HepG2 (cell line): ENCODE measurements around the gene ATG4B. TPM values are rescaled to one million over a fixed set of nuclear protein-coding genes. Genes with fewer than 3 reads are reported as not detected.
A peak's percentile ranks its signal among the peaks of the same experiment; 100 is the strongest.

ENCODE experiments used
- ATAC-seq: fragments of 200-7000 bp; cut with Tn5 transposase; 3 replicates; pipeline ENCODE4 v1.9.1; 2020; ENCODE audit warnings: mild to moderate bottlenecking, moderate library complexity
- BruUV-seq: library from RNA; stranded (reverse); fragments of 400-500 nt; replicated peaks from 2 replicates; lab custom pipeline; 2021; lab: Mats Ljungman, UMichigan
- CTCF ChIA-PET: fragments of 300-600 bp; formaldehyde crosslinking; extraction: SDS; loops from one replicate; lab custom pipeline; 2021; ENCODE audit warnings: low total read pairs, inconsistent platforms, low intra/inter-chr PET ratio; lab: Yijun Ruan, JAX
- POLR2A ChIA-PET: fragments of 350-600 bp; sonication (Branson Sonifier 250); formaldehyde crosslinking; loops from one replicate; lab custom pipeline; 2020; ENCODE audit warnings: antibody characterized with exemption, inconsistent platforms; lab: Yijun Ruan, JAX
- DNase-seq: peaks from one replicate; pipeline ENCODE4 v3.0.0-alpha.2; 2015; ENCODE audit warnings: low spot score
- FAIRE-seq: peaks from 3 replicates; lab custom pipeline; 2011; peaks lifted over from hg19 to GRCh38; lab: Jason Lieb, UNC
- H2AFZ ChIP-seq: one replicate; pipeline ENCODE4 v1.6.1; 2011; ENCODE audit warnings: low read length, inconsistent platforms
- H3K27ac ChIP-seq: fragments of 300-600 bp; 3 replicates; pipeline ENCODE4 v1.8.0; 2011; ENCODE audit warnings: mixed run types, mild to moderate bottlenecking, mixed read lengths, low read length, inconsistent platforms; ENCODE audit not compliant: insufficient read depth; ENCODE audit errors: extremely low read length
- H3K27me3 ChIP-seq, 2 experiments: fragments of 200-600 bp in 1 of 2; 2 replicates in 1 of 2; 3 replicates in 1 of 2; pipeline versions ENCODE4 v1.6.0 to v1.8.0; 2011; ENCODE audit warnings: low read length in 2 of 2, mild to moderate bottlenecking in 2 of 2, moderate library complexity in 2 of 2, inconsistent platforms in 1 of 2; ENCODE audit not compliant: insufficient read depth in 2 of 2, control insufficient read depth in 1 of 2
- H3K36me3 ChIP-seq, 2 experiments: fragments of 200-600 bp in 1 of 2; replicated peaks in 1 of 2; 2 replicates in 1 of 2; 3 replicates in 1 of 2; pipeline versions ENCODE4 v1.5.1 to v1.8.0; 2011; ENCODE audit warnings: low read length in 2 of 2, inconsistent platforms in 1 of 2; ENCODE audit not compliant: insufficient read depth in 2 of 2, control insufficient read depth in 1 of 2
- H3K4me1 ChIP-seq: 2 replicates; pipeline ENCODE4 v1.5.1; 2012; ENCODE audit warnings: low read length, inconsistent platforms; ENCODE audit not compliant: insufficient read depth
- H3K4me2 ChIP-seq: 2 replicates; pipeline ENCODE4 v1.6.0; 2011; ENCODE audit warnings: low read depth, low read length, inconsistent platforms
- H3K4me3 ChIP-seq, 3 experiments: fragments of 200-600 bp in 1 of 3; sonication (generic), shearing (Covaris generic) in 1 of 3; replicated peaks in 1 of 3; 2 replicates each; pipeline ENCODE4 v1.5.1; 2011 to 2016; ENCODE audit warnings: low read length in 3 of 3, inconsistent platforms in 2 of 3, low read depth in 2 of 3, mild to moderate bottlenecking in 2 of 3, control low read depth in 1 of 3, mixed read lengths in 1 of 3; ENCODE audit not compliant: insufficient read depth in 1 of 3
- H3K79me2 ChIP-seq: one replicate; pipeline ENCODE4 v1.6.1; 2011; ENCODE audit warnings: low read length, inconsistent platforms; ENCODE audit not compliant: insufficient read depth
- H3K9ac ChIP-seq: 2 replicates; pipeline ENCODE4 v1.6.0; 2011; ENCODE audit warnings: mild to moderate bottlenecking, low read depth, low read length, inconsistent platforms; ENCODE audit not compliant: insufficient read depth
- H3K9me3 ChIP-seq: 2 replicates; pipeline ENCODE4 v1.5.1; 2012; ENCODE audit warnings: mild to moderate bottlenecking, low read length
- H4K20me1 ChIP-seq: 2 replicates; pipeline ENCODE4 v1.6.0; 2011; ENCODE audit warnings: inconsistent platforms, mild to moderate bottlenecking, low read length, moderate library complexity; ENCODE audit not compliant: insufficient read depth
- CBFB ChIP-seq: sonication (generic); formaldehyde crosslinking; IDR thresholded peaks from 2 replicates; pipeline ENCODE4 v1.4.0; 2020; ENCODE audit warnings: missing genetic modification reagents
- ETV6 ChIP-seq: sonication (generic); formaldehyde crosslinking; conservative IDR thresholded peaks from 2 replicates; pipeline ENCODE4 v1.4.0; 2020; ENCODE audit warnings: missing genetic modification reagents
- SNAPC2 ChIP-seq: sonication (generic); formaldehyde crosslinking; IDR thresholded peaks from 2 replicates; pipeline ENCODE4 v1.8.1; 2022; ENCODE audit warnings: mild to moderate bottlenecking, missing genetic modification reagents
- STAT5B ChIP-seq: sonication (generic); formaldehyde crosslinking; IDR thresholded peaks from 2 replicates; pipeline ENCODE4 v1.4.0; 2020; ENCODE audit warnings: missing genetic modification reagents
- ZNF432 ChIP-seq: sonication (generic); formaldehyde crosslinking; IDR thresholded peaks from 2 replicates; pipeline ENCODE4 v1.5.0; 2020; ENCODE audit warnings: missing genetic modification reagents, mild to moderate bottlenecking, borderline replicate concordance
- ZNF768 ChIP-seq: sonication (generic); formaldehyde crosslinking; IDR thresholded peaks from 2 replicates; pipeline ENCODE4 v1.4.0; 2020; ENCODE audit warnings: missing genetic modification reagents
- WGBS: methylation state at CpG from one replicate; pipeline ENCODE4 v1.1.6; 2017; ENCODE audit warnings: low lambda C conversion rate; 5-methylcytosine and 5-hydroxymethylcytosine counted together
- in situ Hi-C: cut with HindIII; loops from 2 replicates; pipeline ENCODE4 v1.10.0; 2017; ENCODE audit warnings: low pct_unique_long_range_greater_than_20kb; ENCODE audit not compliant: extremely low pct_ligation_motif_present
- intact Hi-C: fragments of 100-400 bp; cut with micrococcal nuclease; formaldehyde crosslinking; loops from one replicate; pipeline ENCODE4 v1.10.0; 2022; ENCODE audit not compliant: unreplicated experiment
- polyA plus RNA-seq, 8 experiments: library from polyadenylated mRNA; depleted of rRNA in 3 of 8; stranded (reverse) in 7 of 8; unstranded in 1 of 8; fragments of >200 nt; fragmentation: Illumina TruSeq in 4 of 8; extraction: Trizol in 4 of 8; gene quantifications; 2 replicates each; pipeline versions ENCODE4 v1.2.1 to v1.2.3, GENCODE V29; 2011 to 2016; ENCODE audit warnings: low read depth in 4 of 8, missing spikeins in 1 of 8, mixed read lengths in 1 of 8; ENCODE audit not compliant: insufficient read depth in 1 of 8
- total RNA-seq, 5 experiments: library from RNA; depleted of rRNA; stranded (reverse); fragments of >200 nt; fragmentation: Illumina TruSeq; extraction: Trizol; gene quantifications; 2 replicates each; pipeline ENCODE4 v1.2.3, GENCODE V29; 2016; ENCODE audit warnings: low read depth in 1 of 5
- TF ChIP-seq, protein P1 (sequence below): sonication (generic); formaldehyde crosslinking; IDR thresholded peaks from 2 replicates; pipeline ENCODE4 v1.4.0; 2020; ENCODE audit warnings: missing genetic modification reagents
- TF ChIP-seq, protein P2 (sequence below): sonication (generic); formaldehyde crosslinking; IDR thresholded peaks from 2 replicates; pipeline ENCODE4 v1.5.1; 2020; ENCODE audit warnings: mild to moderate bottlenecking, missing genetic modification reagents, moderate library complexity

Gene ATG4B
- total and polyA plus RNA-seq, 2 of the 13 experiments (the other 11 are each of a cell fraction or from before 2014, with no cell fraction given): 95.5 to 239 TPM

DNA sequence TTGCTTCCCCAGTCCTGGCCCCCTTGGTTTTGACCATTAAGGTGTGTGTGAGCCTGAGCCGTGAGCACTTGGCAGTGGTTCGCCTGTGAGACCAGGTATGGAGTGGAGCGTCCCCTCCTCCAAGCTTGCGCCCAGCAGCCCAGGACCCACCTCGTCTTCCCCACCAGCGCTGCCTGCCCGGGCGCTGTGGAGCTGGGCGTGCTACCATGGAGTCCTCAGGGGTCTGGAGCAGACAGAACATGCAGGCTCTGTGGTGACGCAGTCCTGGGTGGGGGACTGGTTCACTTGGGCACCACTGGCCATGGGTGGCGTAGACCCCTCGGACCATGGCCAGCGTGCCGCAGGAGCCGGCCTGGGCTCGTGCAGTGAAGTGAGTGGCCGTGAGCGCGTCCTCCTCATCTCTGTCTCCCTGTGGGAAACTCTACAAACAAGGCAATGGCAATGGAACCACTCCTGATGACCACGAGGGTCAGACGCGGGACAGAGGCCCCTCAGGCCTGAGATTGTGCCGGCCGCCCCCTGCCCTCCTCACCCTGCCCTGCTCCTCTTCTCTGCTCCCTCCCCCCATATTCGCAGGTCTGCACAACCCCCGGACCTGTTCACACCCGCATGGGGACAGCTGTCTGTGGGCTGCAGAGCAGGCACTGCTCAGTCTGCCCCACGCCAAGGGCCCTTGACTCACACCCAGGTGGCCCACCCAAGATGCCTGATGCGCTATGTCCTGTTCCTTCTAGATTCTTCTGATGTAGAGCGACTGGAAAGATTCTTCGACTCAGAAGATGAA is 34.2 kb downstream of the ATG4B start:
- DNase-seq (no peak), FAIRE-seq (no peak), ATAC-seq (no peak)
- in situ Hi-C loops (no loop called here), intact Hi-C loops (no loop called here)
- 96% methylated on average over 29 of the region's 31 CpGs for WGBS
- Histone ChIP-seq H3K4me2 (no peak overlapping the region), H3K79me2 (no peaks in the 10 kb centered on the region), H3K4me1 (no peaks in the 10 kb centered on the region), H3K4me3 (no peak overlapping the region), H3K27me3 (no peaks in the 10 kb centered on the region), H2AFZ (no peak overlapping the region), H3K27ac (no peak overlapping the region), H3K9me3 (no peaks in the 10 kb centered on the region), H3K9ac (no peak overlapping the region), H3K36me3 (peaks cover 38 to 73% of the 10 kb centered on the region in 2 experiments), H4K20me1 (no peaks in the 10 kb centered on the region)
- no peak for TF ChIP-seq STAT5B (CRISPR knock-in tag)
- TF ChIP-seq, protein P1, sequence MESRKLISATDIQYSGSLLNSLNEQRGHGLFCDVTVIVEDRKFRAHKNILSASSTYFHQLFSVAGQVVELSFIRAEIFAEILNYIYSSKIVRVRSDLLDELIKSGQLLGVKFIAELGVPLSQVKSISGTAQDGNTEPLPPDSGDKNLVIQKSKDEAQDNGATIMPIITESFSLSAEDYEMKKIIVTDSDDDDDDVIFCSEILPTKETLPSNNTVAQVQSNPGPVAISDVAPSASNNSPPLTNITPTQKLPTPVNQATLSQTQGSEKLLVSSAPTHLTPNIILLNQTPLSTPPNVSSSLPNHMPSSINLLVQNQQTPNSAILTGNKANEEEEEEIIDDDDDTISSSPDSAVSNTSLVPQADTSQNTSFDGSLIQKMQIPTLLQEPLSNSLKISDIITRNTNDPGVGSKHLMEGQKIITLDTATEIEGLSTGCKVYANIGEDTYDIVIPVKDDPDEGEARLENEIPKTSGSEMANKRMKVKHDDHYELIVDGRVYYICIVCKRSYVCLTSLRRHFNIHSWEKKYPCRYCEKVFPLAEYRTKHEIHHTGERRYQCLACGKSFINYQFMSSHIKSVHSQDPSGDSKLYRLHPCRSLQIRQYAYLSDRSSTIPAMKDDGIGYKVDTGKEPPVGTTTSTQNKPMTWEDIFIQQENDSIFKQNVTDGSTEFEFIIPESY: peak; percentile 81
- ChIA-PET POLR2A (interaction anchor here (0.6 kb wide), 1 partner anchor 18 kb away, joined by 4 read pairs; no protein-coding TSS in a partner anchor), CTCF (no interaction called here)
- no TSS peak for BruUV-seq

DNA sequence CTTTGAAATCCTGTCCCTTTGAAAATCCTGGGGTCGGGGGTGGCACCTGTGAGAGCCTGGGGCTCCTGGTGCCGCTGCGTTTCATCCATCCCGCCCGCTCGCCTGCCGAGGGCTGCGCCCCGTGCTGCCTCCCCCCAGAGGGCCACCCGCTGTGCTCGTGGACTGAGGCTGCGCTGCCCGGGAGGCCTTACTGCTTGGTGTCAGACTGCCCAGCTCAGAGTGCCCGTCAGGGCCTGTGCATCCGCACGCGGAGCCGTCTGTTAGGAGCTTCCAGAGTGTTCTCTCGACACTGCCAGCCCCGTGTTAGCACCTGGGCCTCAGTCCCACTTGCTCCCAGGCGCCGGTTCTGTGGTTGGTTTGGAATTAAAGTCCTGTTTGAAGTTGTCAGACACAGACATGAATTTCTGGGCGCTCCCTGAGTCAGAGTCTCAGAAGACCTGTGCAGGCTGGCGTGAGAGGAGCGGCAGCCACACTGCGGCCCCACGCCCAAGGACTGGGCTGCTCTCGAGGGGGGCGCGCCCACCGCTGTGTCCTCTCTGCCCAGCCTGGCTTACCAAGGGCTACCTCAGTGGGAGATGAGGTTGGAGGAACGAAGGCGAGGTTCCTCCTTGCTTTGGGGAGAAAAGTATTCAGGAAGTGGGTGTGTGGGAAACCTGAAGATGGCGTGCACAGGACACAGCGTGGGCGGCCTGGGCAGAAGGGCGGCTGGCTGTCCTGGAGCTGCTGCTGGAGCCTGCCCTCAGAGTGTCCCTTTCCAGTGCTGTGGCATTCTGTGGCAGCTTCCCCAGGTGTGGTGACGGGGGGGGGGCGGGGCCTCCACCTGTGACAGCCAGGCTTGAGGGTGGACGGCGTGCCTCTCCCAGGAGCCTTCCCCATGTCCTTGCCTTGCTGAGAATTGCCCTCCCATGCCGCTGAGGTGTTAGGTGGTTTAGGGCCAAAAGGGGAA is 35.0 kb downstream of the ATG4B start:
- Histone ChIP-seq H3K4me2 (no peak overlapping the region), H3K9me3 (no peaks in the 10 kb centered on the region), H3K4me3 (no peak overlapping the region), H3K4me1 (no peaks in the 10 kb centered on the region), H3K9ac (no peak overlapping the region), H3K27me3 (no peaks in the 10 kb centered on the region), H2AFZ (no peak overlapping the region), H3K79me2 (no peaks in the 10 kb centered on the region), H4K20me1 (no peaks in the 10 kb centered on the region), H3K36me3 (peaks cover 38 to 75% of the 10 kb centered on the region in 2 experiments), H3K27ac (no peak overlapping the region)
- BruUV-seq: no TSS peak
- ATAC-seq (no peak), FAIRE-seq (no peak), DNase-seq (no peak)
- WGBS: 99% methylated on average over 40 of the region's 42 CpGs
- intact Hi-C loops: no loop called here
- ChIA-PET POLR2A (no interaction called here), CTCF (no interaction called here)
- in situ Hi-C loops: no loop called here
- TF ChIP-seq ZNF768 (CRISPR knock-in tag) (no peak), ZNF432 (no peak), CBFB (CRISPR knock-in tag) (no peak), SNAPC2 (CRISPR knock-in tag) (no peak), ETV6 (CRISPR knock-in tag) (no peak)
- TF ChIP-seq, protein P2, sequence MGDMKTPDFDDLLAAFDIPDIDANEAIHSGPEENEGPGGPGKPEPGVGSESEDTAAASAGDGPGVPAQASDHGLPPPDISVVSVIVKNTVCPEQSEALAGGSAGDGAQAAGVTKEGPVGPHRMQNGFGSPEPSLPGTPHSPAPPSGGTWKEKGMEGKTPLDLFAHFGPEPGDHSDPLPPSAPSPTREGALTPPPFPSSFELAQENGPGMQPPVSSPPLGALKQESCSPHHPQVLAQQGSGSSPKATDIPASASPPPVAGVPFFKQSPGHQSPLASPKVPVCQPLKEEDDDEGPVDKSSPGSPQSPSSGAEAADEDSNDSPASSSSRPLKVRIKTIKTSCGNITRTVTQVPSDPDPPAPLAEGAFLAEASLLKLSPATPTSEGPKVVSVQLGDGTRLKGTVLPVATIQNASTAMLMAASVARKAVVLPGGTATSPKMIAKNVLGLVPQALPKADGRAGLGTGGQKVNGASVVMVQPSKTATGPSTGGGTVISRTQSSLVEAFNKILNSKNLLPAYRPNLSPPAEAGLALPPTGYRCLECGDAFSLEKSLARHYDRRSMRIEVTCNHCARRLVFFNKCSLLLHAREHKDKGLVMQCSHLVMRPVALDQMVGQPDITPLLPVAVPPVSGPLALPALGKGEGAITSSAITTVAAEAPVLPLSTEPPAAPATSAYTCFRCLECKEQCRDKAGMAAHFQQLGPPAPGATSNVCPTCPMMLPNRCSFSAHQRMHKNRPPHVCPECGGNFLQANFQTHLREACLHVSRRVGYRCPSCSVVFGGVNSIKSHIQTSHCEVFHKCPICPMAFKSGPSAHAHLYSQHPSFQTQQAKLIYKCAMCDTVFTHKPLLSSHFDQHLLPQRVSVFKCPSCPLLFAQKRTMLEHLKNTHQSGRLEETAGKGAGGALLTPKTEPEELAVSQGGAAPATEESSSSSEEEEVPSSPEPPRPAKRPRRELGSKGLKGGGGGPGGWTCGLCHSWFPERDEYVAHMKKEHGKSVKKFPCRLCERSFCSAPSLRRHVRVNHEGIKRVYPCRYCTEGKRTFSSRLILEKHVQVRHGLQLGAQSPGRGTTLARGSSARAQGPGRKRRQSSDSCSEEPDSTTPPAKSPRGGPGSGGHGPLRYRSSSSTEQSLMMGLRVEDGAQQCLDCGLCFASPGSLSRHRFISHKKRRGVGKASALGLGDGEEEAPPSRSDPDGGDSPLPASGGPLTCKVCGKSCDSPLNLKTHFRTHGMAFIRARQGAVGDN: 0 out of 2 replicates have a peak, but pooled peaks have one; percentile 14
